Activated CD8-positive, alpha-beta T cell treated with anti-CD3 and anti-CD28 coated beads for 36 hours (primary cell): ENCODE results near the gene FKBP2. TPM values are rescaled to one million over a fixed set of nuclear protein-coding genes. Genes with fewer than 3 reads are reported as not detected.

ENCODE experiments used
- ATAC-seq: fragments of 200-7000 bp; cut with Tn5 transposase; one replicate; pipeline ENCODE4 v1.10.0; 2021; ENCODE audit warnings: mild to moderate bottlenecking, moderate library complexity
- CTCF ChIA-PET: fragments of 350-600 bp; sonication (Branson Sonifier 250); formaldehyde crosslinking; loops from one replicate; lab custom pipeline; 2021; ENCODE audit warnings: antibody characterized with exemption; lab: Charles Lee
- POLR2A ChIA-PET: fragments of 350-600 bp; sonication (Branson Sonifier 250); formaldehyde crosslinking; loops from one replicate; lab custom pipeline; 2021; ENCODE audit warnings: antibody characterized with exemption; lab: Charles Lee
- DNase-seq: peaks from one replicate; pipeline ENCODE4 v3.0.0-alpha.2; 2020
- H3K27ac Mint-ChIP-seq: one replicate; pipeline ENCODE4 v1.8.0; 2021; ENCODE audit warnings: mild to moderate bottlenecking, mixed read lengths
- H3K27me3 Mint-ChIP-seq: one replicate; pipeline ENCODE4 v1.8.0; 2021; ENCODE audit warnings: mixed read lengths
- H3K36me3 Mint-ChIP-seq: one replicate; pipeline ENCODE4 v1.8.0; 2021; ENCODE audit warnings: low read depth, mixed read lengths
- H3K4me1 Mint-ChIP-seq: one replicate; pipeline ENCODE4 v1.8.0; 2021; ENCODE audit warnings: low read depth, mixed read lengths
- H3K4me3 Mint-ChIP-seq: one replicate; pipeline ENCODE4 v1.8.0; 2021; ENCODE audit warnings: mild to moderate bottlenecking, moderate library complexity, mixed read lengths
- H3K9me3 Mint-ChIP-seq: one replicate; pipeline ENCODE4 v1.8.0; 2021; ENCODE audit warnings: mixed read lengths
- intact Hi-C: fragments of 100-400 bp; cut with micrococcal nuclease; formaldehyde crosslinking; loops from one replicate; pipeline ENCODE4 v1.10.0; 2022
- total RNA-seq, 2 experiments: library from RNA; stranded (reverse); gene quantifications; one replicate each; pipeline ENCODE4 v1.2.3, GENCODE V29; 2021
- TF ChIP-seq, protein P1 (sequence below): fragments of 200-600 bp; IDR thresholded peaks from one replicate; pipeline ENCODE4 v1.8.0; 2022; ENCODE audit warnings: antibody characterized with exemption, mild to moderate bottlenecking

FKBP2 gene
- total RNA-seq, 2 experiments from 2014 or later, result 23.5 to 26.9 TPM

DNA sequence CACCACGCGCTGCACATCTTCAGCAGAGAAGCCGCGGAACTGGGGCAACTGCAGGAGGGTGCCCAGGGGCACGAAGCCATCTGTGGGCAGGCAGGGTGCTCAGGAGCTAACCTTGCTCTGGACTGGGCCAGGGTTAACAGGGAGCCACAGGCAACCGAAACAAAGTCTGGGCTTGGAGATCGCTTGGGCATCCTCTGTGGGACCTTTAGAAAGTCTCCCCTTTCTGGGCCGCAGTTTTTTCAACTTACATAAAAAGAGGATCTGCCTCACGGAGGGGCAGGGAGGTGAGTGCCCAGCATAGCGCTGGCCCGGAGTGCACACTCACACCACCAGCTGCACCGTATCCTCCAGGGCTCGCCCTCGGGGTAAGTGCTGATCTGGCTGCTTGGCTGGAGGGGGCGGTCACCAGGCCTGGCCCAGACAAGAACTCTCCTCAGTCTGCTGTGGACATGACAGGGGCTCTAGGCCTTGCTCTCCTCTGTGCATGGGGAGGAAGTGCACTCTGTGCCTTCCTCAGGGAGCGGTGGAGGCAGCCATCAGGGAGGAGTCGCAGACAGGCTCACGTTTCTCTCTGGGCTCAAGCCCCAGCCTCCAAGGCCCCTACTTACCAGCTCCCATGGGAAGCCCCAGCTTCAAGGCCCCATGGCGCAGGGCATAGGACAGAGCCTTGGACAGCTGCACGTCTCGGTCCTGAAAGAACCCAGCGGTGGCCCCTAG lies 15.8 kb upstream of the FKBP2 start:
- ATAC-seq (no peak), DNase-seq (no peak)
- TF ChIP-seq, protein P1, sequence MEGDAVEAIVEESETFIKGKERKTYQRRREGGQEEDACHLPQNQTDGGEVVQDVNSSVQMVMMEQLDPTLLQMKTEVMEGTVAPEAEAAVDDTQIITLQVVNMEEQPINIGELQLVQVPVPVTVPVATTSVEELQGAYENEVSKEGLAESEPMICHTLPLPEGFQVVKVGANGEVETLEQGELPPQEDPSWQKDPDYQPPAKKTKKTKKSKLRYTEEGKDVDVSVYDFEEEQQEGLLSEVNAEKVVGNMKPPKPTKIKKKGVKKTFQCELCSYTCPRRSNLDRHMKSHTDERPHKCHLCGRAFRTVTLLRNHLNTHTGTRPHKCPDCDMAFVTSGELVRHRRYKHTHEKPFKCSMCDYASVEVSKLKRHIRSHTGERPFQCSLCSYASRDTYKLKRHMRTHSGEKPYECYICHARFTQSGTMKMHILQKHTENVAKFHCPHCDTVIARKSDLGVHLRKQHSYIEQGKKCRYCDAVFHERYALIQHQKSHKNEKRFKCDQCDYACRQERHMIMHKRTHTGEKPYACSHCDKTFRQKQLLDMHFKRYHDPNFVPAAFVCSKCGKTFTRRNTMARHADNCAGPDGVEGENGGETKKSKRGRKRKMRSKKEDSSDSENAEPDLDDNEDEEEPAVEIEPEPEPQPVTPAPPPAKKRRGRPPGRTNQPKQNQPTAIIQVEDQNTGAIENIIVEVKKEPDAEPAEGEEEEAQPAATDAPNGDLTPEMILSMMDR, result no peak
- Mint-ChIP-seq H3K4me3 (peak overlapping the region; percentile 89), H3K27ac (peak overlapping the region; percentile 87), H3K4me1 (peaks cover 28% of the 10 kb centered on the region), H3K27me3 (no peaks in the 10 kb centered on the region), H3K36me3 (peaks cover 12% of the 10 kb centered on the region), H3K9me3 (no peaks in the 10 kb centered on the region)
- intact Hi-C loops, result no loop called here
- ChIA-PET CTCF (interaction anchor here (1.3 to 5.3 kb wide), 5 partner anchors 8 to 118 kb away, joined by 3 to 45 read pairs (median 6); partner anchors contain the start of gene FERMT3), POLR2A (interaction anchor here (0.6 to 6.0 kb wide), 9 partner anchors 9 to 1788 kb away, joined by 3 to 151 read pairs (median 7); partner anchors contain the start of genes FERMT3 and FKBP2)

DNA sequence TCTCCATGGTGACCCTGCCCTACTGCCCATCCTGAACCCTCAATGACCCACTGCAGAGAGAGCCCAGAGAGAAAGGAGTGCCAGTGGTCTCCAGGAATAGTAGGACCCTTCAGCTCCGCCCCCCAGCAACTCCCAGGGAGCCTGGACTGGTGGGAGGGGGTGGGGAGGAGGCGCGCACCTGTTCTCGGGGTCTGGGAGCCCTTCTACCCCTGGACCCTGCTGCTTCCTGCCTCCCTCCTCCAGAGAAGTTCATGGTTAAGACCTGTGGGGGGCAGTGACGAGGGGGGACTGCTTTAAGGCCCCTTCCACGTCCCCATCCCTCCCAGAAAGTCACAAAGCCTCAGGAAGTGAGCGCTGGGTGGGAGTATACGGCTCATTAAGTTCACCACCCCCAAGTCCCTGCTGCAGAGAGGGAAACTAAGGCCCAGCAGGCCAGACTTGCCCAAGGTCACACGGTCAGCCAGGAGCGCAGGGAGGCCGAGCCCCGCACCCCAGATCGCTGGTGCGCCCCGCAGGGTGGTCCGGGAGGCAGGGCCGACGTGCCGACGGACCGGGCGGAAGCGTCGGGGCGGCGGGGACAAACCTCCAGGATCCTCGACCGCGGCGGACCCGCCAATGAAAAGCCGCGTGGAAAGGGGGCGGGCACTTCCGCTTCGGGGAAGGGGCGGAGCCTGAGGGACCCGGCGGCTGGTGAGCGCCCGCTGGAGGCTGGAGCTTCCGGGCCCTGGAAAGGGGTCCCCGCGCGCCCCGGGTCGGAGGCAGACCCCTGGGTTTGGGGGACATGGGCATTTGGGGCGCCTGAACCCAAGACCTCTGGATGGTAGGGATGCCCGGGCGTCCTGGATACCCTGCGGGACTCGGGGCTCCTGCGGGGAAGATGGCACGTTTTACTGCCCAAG lies 15.0 kb upstream of the FKBP2 start, which contains the start of the genes NUDT22 and TRPT1:
TSS of gene NUDT22 (plus strand) at position 667 of the 899 bp plus-strand sequence. CDS start 379 bp downstream, outside the sequence.
TSS of gene TRPT1 (minus strand) at position 579 of the 899 bp plus-strand sequence. CDS start at position 253, 326 bp downstream.
- H3K4me1 Mint-ChIP-seq, result peaks cover 30% of the 10 kb centered on the region
- H3K36me3 Mint-ChIP-seq, result peaks cover 12% of the 10 kb centered on the region
- POLR2A ChIA-PET, result interaction anchor here (0.7 to 6.0 kb wide), 11 partner anchors 9 to 78 kb away, joined by 3 to 151 read pairs (median 5); partner anchors contain the start of genes BAD, FERMT3, FKBP2 and STIP1

DNA sequence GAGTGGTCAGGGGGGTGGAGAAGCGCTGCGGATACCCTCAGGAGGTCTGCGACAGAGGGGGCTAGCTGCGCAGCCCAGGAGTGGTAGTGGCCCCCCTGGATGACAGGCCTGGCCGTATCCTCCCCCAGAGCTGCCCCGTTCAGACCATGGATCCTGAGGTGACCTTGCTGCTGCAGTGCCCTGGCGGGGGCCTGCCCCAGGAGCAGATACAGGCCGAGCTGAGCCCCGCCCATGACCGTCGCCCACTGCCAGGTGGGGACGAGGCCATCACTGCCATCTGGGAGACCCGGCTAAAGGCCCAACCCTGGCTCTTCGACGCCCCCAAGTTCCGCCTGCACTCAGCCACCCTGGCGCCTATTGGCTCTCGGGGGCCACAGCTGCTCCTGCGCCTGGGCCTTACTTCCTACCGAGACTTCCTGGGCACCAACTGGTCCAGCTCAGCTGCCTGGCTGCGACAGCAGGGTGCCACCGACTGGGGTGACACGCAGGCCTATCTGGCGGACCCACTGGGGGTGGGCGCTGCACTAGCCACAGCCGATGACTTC lies 14.3 kb upstream of the FKBP2 start:
- Mint-ChIP-seq H3K36me3 (peaks cover 11% of the 10 kb centered on the region), H3K27me3 (no peaks in the 10 kb centered on the region), H3K4me1 (peaks cover 33% of the 10 kb centered on the region), H3K27ac (peak overlapping the region; percentile 85), H3K4me3 (peak overlapping the region; percentile 89), H3K9me3 (no peaks in the 10 kb centered on the region)
- ChIA-PET POLR2A (interaction anchor here (0.6 to 6.0 kb wide), 12 partner anchors 11 to 78 kb away, joined by 3 to 151 read pairs (median 5); partner anchors contain the start of genes BAD, FERMT3, FKBP2 and PLCB3), CTCF (interaction anchor here (1.0 to 5.3 kb wide), 11 partner anchors 9 to 78 kb away, joined by 3 to 45 read pairs (median 7); partner anchors contain the start of genes CATSPERZ, FERMT3 and PLCB3)
- DNase-seq (peak; percentile 85), ATAC-seq (peak; percentile 51)
- TF ChIP-seq, protein P1, result no peak
- intact Hi-C loops, result no loop called here

More for the DNA sequence above, 15.0 kb upstream of the FKBP2 start, which contains the start of the genes NUDT22 and TRPT1:
- ATAC-seq (peak; percentile 71), DNase-seq (peak; percentile 94)
- H3K27ac Mint-ChIP-seq, result peak within 1 kb of the TSS; percentile 87
- CTCF ChIA-PET, result interaction anchor here (1.0 to 5.3 kb wide), 11 partner anchors 9 to 79 kb away, joined by 3 to 45 read pairs (median 7); partner anchors contain the start of genes CATSPERZ, FERMT3 and PLCB3
- no peaks in the 10 kb centered on the region for H3K9me3 Mint-ChIP-seq
- intact Hi-C loops, result no loop called here
- H3K27me3 Mint-ChIP-seq, result no peaks in the 10 kb centered on the region
- TF ChIP-seq, protein P1, result peak; percentile 42
- peak within 1 kb of the TSS; percentile 89 for H3K4me3 Mint-ChIP-seq

DNA sequence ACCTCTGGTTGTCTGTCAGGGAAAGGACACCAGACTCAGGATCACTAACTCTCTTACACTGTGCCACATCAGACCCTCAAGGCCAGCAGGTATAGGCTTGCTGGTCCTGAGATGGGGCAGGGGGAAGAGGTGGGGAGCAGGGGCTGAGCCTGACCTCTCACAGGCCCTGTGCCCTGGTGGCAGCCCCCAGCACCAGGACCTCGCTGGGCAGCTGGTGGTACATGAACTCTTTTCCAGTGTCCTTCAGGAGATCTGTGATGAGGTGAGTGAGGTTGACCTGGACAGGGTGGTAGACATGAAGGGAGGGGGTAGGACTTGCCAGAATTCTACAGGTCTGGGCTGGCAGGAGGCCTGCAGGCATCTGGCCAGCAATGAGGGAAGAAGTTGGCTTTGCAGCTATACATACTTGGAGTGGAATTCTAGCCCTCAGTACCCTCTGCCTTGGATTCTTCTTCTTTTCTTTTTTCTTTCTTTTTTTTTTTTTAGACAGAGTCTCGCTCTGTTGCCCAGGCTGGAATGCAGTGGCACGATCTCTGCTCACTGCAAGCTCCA lies 13.4 kb upstream of the FKBP2 start:
- intact Hi-C loops, result no loop called here
- no peak for DNase-seq

More for the DNA sequence above, 13.4 kb upstream of the FKBP2 start:
- H3K27ac Mint-ChIP-seq, result peak overlapping the region; percentile 85
- no peak for ATAC-seq
- ChIA-PET POLR2A (interaction anchor here (0.6 to 6.0 kb wide), 9 partner anchors 9 to 217 kb away, joined by 3 to 151 read pairs (median 5); partner anchors contain the start of genes FERMT3, FKBP2 and STIP1), CTCF (interaction anchor here (1.9 to 5.3 kb wide), 6 partner anchors 11 to 77 kb away, joined by 7 to 45 read pairs (median 10); partner anchors contain the start of genes CATSPERZ, FERMT3 and PLCB3)
- peaks cover 36% of the 10 kb centered on the region for H3K4me1 Mint-ChIP-seq
- TF ChIP-seq, protein P1, result no peak
- no peaks in the 10 kb centered on the region for H3K27me3 Mint-ChIP-seq
- no peaks in the 10 kb centered on the region for H3K9me3 Mint-ChIP-seq
- peaks cover 10% of the 10 kb centered on the region for H3K36me3 Mint-ChIP-seq
- H3K4me3 Mint-ChIP-seq, result peak overlapping the region; percentile 89
